Testis (tissue), 2 donors: ENCODE results near the gene SEMA6D.

Experiments
- CTCF ChIP-seq, 3 experiments: fragments of 450-650 bp in 2 of 3; fragments of 200-600 bp in 1 of 3; sonication (generic) in 1 of 3; IDR thresholded peaks; one replicate each; pipeline ENCODE4 v1.5.1; 2016 to 2019; ENCODE audit warnings: antibody characterized with exemption in 3 of 3, mild to moderate bottlenecking in 2 of 3, moderate library complexity in 1 of 3
- POLR2A ChIP-seq: fragments of 450-650 bp; IDR thresholded peaks from one replicate; pipeline ENCODE4 v1.6.1; 2017; ENCODE audit warnings: antibody characterized with exemption, mild to moderate bottlenecking, moderate library complexity

- TF ChIP-seq CTCF (IDR thresholded peaks at IDR 0.05) (no peak), POLR2A (no peak)
Measured at GRCh38 chr15:47756872-47757271, 39.6 kb downstream of the SEMA6D start.
